Lower leg skin (tissue), 4 donors: ENCODE data around the gene LMNTD1. TPM values are rescaled to one million over a fixed set of nuclear protein-coding genes. Genes with fewer than 3 reads are reported as not detected.
A peak's percentile ranks its signal among the peaks of the same experiment; 100 is the strongest.

Source experiments
- DNase-seq, 2 donors: peaks; one replicate each; pipeline ENCODE4 v3.0.0-alpha.2; 2019; ENCODE audit warnings: low spot score in 2 of 2
- H3K4me3 ChIP-seq: fragments of 200-600 bp; sonication (generic); 2 replicates; pipeline ENCODE4 v1.5.1; 2017; ENCODE audit warnings: mild to moderate bottlenecking, low read depth; ENCODE audit not compliant: poor library complexity, severe bottlenecking
- POLR2A ChIP-seq, 2 donors: fragments of 450-650 bp; IDR thresholded peaks; one replicate each; pipeline ENCODE4 v1.6.1; 2016 to 2017; ENCODE audit warnings: antibody characterized with exemption in 2 of 2, mild to moderate bottlenecking in 1 of 2, moderate library complexity in 1 of 2
- WGBS, 2 donors: methylation state at CpG; one replicate each; pipeline ENCODE4 v1.1.5; 2018; 5-methylcytosine and 5-hydroxymethylcytosine counted together
- intact Hi-C: fragments of 100-400 bp; cut with DNase I; formaldehyde crosslinking; loops from one replicate; pipeline ENCODE4 v1.15.0; 2023; ENCODE audit warnings: low total_unique reads
- total RNA-seq, 4 donors: library from RNA; depleted of rRNA; stranded (reverse); fragments of >200 nt; gene quantifications; one replicate each; pipeline ENCODE4 v1.1.0, GENCODE V29; 2016
- TF ChIP-seq, protein P1 (sequence below), 3 donors: fragments of 450-650 bp; IDR thresholded peaks; one replicate each; pipeline ENCODE4 v1.5.1; 2016; ENCODE audit warnings: antibody characterized with exemption in 3 of 3, mild to moderate bottlenecking in 3 of 3, moderate library complexity in 2 of 3

The LMNTD1 gene
- total RNA-seq, 4 donors from 2014 or later = not detected

- TF ChIP-seq, protein P1, sequence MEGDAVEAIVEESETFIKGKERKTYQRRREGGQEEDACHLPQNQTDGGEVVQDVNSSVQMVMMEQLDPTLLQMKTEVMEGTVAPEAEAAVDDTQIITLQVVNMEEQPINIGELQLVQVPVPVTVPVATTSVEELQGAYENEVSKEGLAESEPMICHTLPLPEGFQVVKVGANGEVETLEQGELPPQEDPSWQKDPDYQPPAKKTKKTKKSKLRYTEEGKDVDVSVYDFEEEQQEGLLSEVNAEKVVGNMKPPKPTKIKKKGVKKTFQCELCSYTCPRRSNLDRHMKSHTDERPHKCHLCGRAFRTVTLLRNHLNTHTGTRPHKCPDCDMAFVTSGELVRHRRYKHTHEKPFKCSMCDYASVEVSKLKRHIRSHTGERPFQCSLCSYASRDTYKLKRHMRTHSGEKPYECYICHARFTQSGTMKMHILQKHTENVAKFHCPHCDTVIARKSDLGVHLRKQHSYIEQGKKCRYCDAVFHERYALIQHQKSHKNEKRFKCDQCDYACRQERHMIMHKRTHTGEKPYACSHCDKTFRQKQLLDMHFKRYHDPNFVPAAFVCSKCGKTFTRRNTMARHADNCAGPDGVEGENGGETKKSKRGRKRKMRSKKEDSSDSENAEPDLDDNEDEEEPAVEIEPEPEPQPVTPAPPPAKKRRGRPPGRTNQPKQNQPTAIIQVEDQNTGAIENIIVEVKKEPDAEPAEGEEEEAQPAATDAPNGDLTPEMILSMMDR (IDR thresholded peaks at IDR 0.05) = no peak
- no peak for TF ChIP-seq POLR2A (IDR thresholded peaks at IDR 0.05)
These were observed 37.1 kb upstream of the LMNTD1 start for GRCh38 chr12:25590011-25590721.

GRCh38 chr12:25587346-25587745 is 34.3 kb upstream of the LMNTD1 start:
- no peak for DNase-seq
- WGBS, 2 donors = 93 to 97% methylated on average over 4 of the region's 4 CpGs
- no peak overlapping the region for H3K4me3 ChIP-seq
- intact Hi-C loops = loop anchor here (10.0 kb wide), 1 partner anchor 427 kb away; no protein-coding TSS in a partner anchor
- TF ChIP-seq, protein P1 (IDR thresholded peaks at IDR 0.05) = no peak
- TF ChIP-seq POLR2A (IDR thresholded peaks at IDR 0.05) = no peak

More at GRCh38 chr12:25590011-25590721, 37.1 kb upstream of the LMNTD1 start:
- H3K4me3 ChIP-seq = no peak overlapping the region
- DNase-seq = no peak
- intact Hi-C loops = no loop called here
- WGBS, 2 donors = 85 to 89% methylated on average over 5 of the region's 5 CpGs

GRCh38 chr12:25585662-25586061 is 32.6 kb upstream of the LMNTD1 start:
- no peak for DNase-seq
- TF ChIP-seq, protein P1 (IDR thresholded peaks at IDR 0.05) = no peak
- no peak for TF ChIP-seq POLR2A (IDR thresholded peaks at IDR 0.05)
- 57 to 59% methylated on average over 5 of the region's 5 CpGs for WGBS, 2 donors
- intact Hi-C loops = loop anchor here (10.0 kb wide), 1 partner anchor 429 kb away; no protein-coding TSS in a partner anchor
- no peak overlapping the region for H3K4me3 ChIP-seq

DNA sequence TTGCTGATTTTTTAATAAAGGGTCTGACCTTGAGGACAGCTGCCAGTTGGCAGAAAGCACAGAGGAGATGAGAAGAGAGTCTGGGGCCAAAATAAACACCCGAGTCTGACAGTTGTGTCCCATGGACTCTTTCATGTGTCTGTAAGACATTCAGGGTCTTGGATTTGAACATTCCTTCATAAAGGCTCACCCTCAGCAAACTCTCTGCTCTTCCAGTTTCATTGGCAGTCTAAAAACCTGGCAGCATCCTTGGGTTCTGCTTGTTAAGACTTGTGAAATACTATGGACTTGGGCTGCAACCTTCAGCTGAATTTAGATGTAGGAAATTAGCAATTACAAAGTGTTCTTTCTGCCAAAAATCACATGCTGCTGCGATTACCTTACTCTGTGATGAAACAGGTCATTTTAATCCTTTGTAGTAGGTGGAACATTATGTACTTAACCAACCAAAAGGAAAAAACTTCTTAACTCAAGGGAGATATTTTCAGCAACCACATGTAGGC is 32.0 kb upstream of the LMNTD1 start:
- intact Hi-C loops = loop anchor here (10.0 kb wide), 1 partner anchor 430 kb away; no protein-coding TSS in a partner anchor
- no peak for TF ChIP-seq POLR2A (IDR thresholded peaks at IDR 0.05)
- TF ChIP-seq, protein P1 (IDR thresholded peaks at IDR 0.05) = no peak
- peak in 1 of 2 donors; percentile 84 for DNase-seq
- 5 to 9% methylated on average over 2 of the region's 2 CpGs for WGBS, 2 donors
- no peak overlapping the region for H3K4me3 ChIP-seq

DNA sequence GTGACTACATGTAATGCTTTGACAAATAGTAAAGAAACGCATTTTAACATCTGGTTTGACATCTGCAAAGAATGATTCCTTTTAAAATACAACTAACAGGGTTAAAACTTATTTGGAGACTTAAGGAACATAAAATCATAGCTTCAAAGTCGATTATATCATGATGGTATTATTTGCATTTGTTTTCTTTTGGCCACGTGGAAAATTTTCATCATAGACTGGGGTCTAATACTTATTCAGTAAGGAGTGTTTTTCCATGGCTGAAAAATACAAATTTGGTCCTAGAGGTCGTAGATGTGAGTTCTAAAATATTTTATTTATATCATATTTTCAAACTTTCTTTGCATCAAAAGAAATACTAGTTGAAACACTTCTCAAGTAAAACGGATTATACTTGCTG is 31.5 kb upstream of the LMNTD1 start:
- no peak overlapping the region for H3K4me3 ChIP-seq
- DNase-seq = no peak
- no peak for TF ChIP-seq POLR2A (IDR thresholded peaks at IDR 0.05)
- TF ChIP-seq, protein P1 (IDR thresholded peaks at IDR 0.05) = no peak
- intact Hi-C loops = loop anchor here (10.0 kb wide), 1 partner anchor 430 kb away; no protein-coding TSS in a partner anchor
- 18 to 19% methylated on average over 5 of the region's 5 CpGs for WGBS, 2 donors
